Activated CD4-positive, alpha-beta memory T cell treated with anti-CD3 and anti-CD28 coated beads for 36 hours (primary cell): ENCODE results near the gene TTR. TPM values are rescaled to one million over a fixed set of nuclear protein-coding genes. Genes with fewer than 3 reads are reported as not detected.

Source experiments
- CTCF ChIA-PET: fragments of 350-600 bp; sonication (Branson Sonifier 250); formaldehyde crosslinking; loops from one replicate; lab custom pipeline; 2021; ENCODE audit warnings: antibody characterized with exemption, inconsistent platforms; lab: Charles Lee
- POLR2A ChIA-PET: fragments of 350-600 bp; sonication (Branson Sonifier 250); formaldehyde crosslinking; loops from one replicate; lab custom pipeline; 2021; ENCODE audit warnings: antibody characterized with exemption; lab: Charles Lee
- DNase-seq: peaks from one replicate; pipeline ENCODE4 v3.0.0-alpha.2; 2020
- H3K27ac Mint-ChIP-seq: one replicate; pipeline ENCODE4 v1.8.0; 2021; ENCODE audit warnings: mixed read lengths
- H3K27me3 Mint-ChIP-seq: one replicate; pipeline ENCODE4 v1.8.0; 2021; ENCODE audit warnings: mixed read lengths
- H3K36me3 Mint-ChIP-seq: one replicate; pipeline ENCODE4 v1.8.0; 2021; ENCODE audit warnings: mixed read lengths
- H3K4me1 Mint-ChIP-seq: one replicate; pipeline ENCODE4 v1.8.0; 2021; ENCODE audit warnings: low read depth, mixed read lengths
- H3K4me3 Mint-ChIP-seq: one replicate; pipeline ENCODE4 v1.8.0; 2021; ENCODE audit warnings: mild to moderate bottlenecking, mixed read lengths
- H3K9me3 Mint-ChIP-seq: one replicate; pipeline ENCODE4 v1.8.0; 2021; ENCODE audit warnings: mixed read lengths
- intact Hi-C: fragments of 100-400 bp; cut with micrococcal nuclease; formaldehyde crosslinking; loops from one replicate; pipeline ENCODE4 v1.15.1; 2023
- total RNA-seq, 2 experiments: library from RNA; stranded (reverse); gene quantifications; one replicate each; pipeline ENCODE4 v1.2.3, GENCODE V29; 2021

Gene TTR
- total RNA-seq, 2 experiments from 2014 or later, result not detected

DNA sequence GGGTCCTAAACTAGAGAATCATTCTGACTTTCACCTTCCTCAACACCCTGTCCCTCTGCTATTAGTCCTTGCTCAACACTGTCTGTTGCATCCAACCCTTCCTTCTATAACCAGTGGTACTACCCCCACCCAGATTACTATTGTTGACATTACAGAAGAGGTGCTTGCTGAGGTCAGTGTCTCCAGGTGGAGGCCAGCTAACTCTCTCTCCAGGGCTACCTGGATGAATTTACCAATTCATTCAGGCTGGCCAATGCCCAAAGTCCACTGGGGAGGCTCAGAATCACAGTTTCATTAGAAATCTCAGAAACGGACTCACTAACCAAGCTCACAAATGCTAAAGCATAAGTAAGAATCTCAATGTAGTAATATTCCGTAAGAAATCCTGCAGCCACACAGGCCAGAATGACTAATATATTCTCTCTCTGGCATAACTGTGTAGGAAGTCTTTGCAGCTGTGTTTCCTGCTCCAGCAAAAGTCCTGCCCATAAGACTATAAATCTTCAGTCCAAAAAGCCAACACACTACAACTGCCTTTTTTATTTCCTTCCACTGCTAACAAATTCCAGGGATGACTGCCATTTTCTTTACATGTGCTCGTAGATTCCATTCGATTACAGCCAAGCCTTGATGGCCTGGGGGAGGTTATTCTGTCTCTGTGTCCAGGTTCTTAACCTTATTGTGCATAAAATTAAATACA lies 10.0 kb upstream of the TTR start:
- POLR2A ChIA-PET, result no interaction called here
- H3K9me3 Mint-ChIP-seq, result no peaks in the 10 kb centered on the region
- CTCF ChIA-PET, result interaction anchor here (0.8 kb wide), 1 partner anchor 141 kb away, joined by 3 read pairs; no protein-coding TSS in a partner anchor
- intact Hi-C loops, result no loop called here
- no peak for DNase-seq
- H3K27me3 Mint-ChIP-seq, result no peaks in the 10 kb centered on the region
- H3K36me3 Mint-ChIP-seq, result no peaks in the 10 kb centered on the region
- H3K27ac Mint-ChIP-seq, result no peak overlapping the region
- H3K4me1 Mint-ChIP-seq, result no peaks in the 10 kb centered on the region
- H3K4me3 Mint-ChIP-seq, result no peak overlapping the region

DNA sequence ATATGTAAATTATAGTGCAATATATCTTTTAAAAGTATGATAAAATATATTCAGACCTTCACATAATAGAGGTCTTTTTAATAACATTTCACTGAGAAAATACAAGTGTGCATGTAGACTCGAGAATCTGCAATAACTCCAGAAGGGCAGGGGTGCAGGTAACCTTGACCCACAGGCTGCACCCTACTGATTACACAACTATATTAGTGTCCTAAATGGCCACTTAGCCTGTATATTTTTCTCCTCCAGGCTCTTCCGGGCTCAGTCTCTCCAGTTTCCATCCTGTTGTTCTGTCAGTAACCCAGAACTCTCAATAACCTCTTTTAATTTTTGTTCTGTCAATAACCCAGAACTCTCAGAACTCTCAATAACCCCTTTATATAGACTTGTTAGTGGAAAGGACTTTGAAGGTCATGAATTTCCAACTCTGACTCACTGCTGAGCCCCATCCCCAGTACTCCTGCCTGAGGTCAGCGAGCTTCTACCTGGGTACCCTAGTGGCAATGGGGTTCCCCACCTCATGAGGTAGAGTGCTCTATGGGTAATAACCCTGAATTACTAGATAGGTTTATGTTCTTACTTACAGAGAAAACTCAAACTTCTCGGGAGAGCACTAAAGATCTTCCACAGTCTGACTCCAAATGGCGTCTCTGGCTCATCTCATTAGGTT lies 8.4 kb upstream of the TTR start:
- H3K27me3 Mint-ChIP-seq, result no peaks in the 10 kb centered on the region
- DNase-seq, result no peak
- H3K9me3 Mint-ChIP-seq, result no peaks in the 10 kb centered on the region
- H3K36me3 Mint-ChIP-seq, result no peaks in the 10 kb centered on the region
- intact Hi-C loops, result no loop called here
- no peaks in the 10 kb centered on the region for H3K4me1 Mint-ChIP-seq
- no peak overlapping the region for H3K27ac Mint-ChIP-seq
- CTCF ChIA-PET, result no interaction called here
- POLR2A ChIA-PET, result no interaction called here
- H3K4me3 Mint-ChIP-seq, result no peak overlapping the region

DNA sequence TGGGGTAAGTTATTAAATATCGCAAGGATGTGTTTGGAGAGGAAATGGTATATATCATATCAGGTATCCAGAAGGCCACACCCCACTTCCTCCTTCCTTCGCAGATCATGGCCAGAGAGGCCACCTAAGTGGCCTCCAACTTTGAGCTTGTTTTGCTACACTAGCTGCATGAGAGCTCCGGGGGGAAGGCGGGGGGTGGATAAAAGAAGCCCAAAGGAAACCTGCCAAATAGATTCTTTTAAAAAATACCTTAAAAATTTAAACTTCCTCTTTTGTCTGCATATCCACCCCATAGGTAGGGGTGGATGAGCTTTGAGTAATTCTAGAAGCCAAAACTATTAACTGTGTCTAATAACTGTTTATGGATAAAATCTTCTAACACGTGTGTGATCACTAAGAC lies 5.7 kb upstream of the TTR start:
- H3K36me3 Mint-ChIP-seq, result no peaks in the 10 kb centered on the region
- DNase-seq, result no peak
- CTCF ChIA-PET, result no interaction called here
- H3K27me3 Mint-ChIP-seq, result peaks cover 6% of the 10 kb centered on the region
- H3K4me3 Mint-ChIP-seq, result no peak overlapping the region
- intact Hi-C loops, result no loop called here
- POLR2A ChIA-PET, result no interaction called here
- H3K27ac Mint-ChIP-seq, result no peak overlapping the region
- no peaks in the 10 kb centered on the region for H3K4me1 Mint-ChIP-seq
- H3K9me3 Mint-ChIP-seq, result no peaks in the 10 kb centered on the region

DNA sequence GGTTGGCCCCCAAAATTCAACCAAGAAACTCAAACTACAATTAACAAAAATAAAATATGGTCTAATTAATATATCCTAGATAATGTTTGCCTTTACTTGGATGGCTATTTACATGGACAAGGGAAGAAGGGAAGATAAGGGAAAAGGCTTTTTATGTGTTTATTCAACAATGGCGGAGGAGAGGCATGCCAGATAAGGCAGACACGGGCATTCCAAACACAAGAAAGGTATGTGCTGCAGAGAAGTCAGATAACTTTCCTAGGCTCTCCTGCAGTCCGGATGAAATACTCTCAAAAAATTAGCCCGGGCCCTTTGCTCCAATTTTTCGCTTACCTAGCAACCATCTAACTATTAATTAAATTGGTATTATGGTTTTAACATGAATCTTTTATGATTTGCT lies 5.1 kb upstream of the TTR start:
- ChIA-PET CTCF (no interaction called here), POLR2A (no interaction called here)
- Mint-ChIP-seq H3K4me1 (no peaks in the 10 kb centered on the region), H3K27ac (no peak overlapping the region), H3K27me3 (peaks cover 6% of the 10 kb centered on the region), H3K36me3 (no peaks in the 10 kb centered on the region), H3K4me3 (no peak overlapping the region), H3K9me3 (no peaks in the 10 kb centered on the region)
- DNase-seq, result no peak
- intact Hi-C loops, result no loop called here

DNA sequence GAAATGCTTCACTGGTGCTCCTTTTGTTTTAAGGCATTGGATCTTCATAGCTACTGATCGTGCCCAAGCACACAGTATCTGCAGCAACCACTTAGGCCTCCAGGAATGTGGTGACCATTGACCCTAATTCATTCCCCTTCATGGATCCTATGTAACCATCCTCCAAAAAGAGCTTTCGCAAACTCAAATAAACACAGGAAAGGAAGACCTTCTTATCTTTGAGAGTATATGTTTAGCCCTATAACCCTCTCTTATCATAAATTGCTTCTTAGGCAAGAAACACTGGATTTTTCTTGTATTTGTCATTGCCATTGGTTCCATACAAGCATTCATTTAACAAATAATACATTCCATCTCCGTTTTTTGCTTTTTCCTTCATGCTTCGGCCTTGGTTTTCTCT lies 4.1 kb upstream of the TTR start:
- H3K4me3 Mint-ChIP-seq, result no peak overlapping the region
- H3K36me3 Mint-ChIP-seq, result no peaks in the 10 kb centered on the region
- no peaks in the 10 kb centered on the region for H3K9me3 Mint-ChIP-seq
- no peak for DNase-seq
- intact Hi-C loops, result no loop called here
- POLR2A ChIA-PET, result no interaction called here
- CTCF ChIA-PET, result interaction anchor here (1.2 kb wide), 1 partner anchor 32 kb away, joined by 4 read pairs; no protein-coding TSS in a partner anchor
- no peak overlapping the region for H3K27ac Mint-ChIP-seq
- H3K27me3 Mint-ChIP-seq, result peaks cover 9% of the 10 kb centered on the region
- no peaks in the 10 kb centered on the region for H3K4me1 Mint-ChIP-seq

DNA sequence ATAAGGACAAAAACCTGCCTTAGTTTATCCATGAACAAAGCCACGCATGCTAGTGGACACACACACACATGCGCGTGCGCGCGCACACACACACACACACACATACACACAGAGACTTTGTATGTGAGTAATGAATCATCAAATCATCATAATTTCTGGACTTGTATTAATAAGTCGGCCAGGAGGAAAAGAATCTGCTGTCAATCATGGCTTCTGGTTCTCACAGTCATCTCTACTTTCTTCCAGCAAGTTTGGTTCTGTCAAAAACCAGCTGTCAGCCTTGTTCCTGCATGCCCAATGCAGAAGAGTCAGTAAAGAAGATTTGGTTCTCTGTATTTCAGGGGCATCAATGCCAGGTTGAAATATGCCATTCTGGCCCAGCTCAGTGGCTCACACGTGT lies 1.1 kb upstream of the TTR start:
- Mint-ChIP-seq H3K4me1 (no peaks in the 10 kb centered on the region), H3K27ac (no peak overlapping the region), H3K27me3 (peaks cover 13% of the 10 kb centered on the region), H3K4me3 (no peak overlapping the region), H3K9me3 (no peaks in the 10 kb centered on the region), H3K36me3 (no peaks in the 10 kb centered on the region)
- DNase-seq, result no peak
- ChIA-PET POLR2A (no interaction called here), CTCF (no interaction called here)
- intact Hi-C loops, result no loop called here

DNA sequence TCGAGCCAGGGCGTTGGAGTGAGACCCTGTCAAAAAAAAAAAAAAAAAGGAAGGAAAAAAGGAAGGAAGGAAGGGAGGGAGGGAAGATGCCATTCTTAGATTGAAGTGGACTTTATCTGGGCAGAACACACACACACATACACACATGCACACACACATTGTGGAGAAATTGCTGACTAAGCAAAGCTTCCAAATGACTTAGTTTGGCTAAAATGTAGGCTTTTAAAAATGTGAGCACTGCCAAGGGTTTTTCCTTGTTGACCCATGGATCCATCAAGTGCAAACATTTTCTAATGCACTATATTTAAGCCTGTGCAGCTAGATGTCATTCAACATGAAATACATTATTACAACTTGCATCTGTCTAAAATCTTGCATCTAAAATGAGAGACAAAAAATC lies 564 bp upstream of the TTR start:
- no peaks in the 10 kb centered on the region for H3K4me1 Mint-ChIP-seq
- no peaks in the 10 kb centered on the region for H3K9me3 Mint-ChIP-seq
- CTCF ChIA-PET, result no interaction called here
- no peak overlapping the region for H3K4me3 Mint-ChIP-seq
- no peak overlapping the region for H3K27ac Mint-ChIP-seq
- intact Hi-C loops, result no loop called here
- H3K27me3 Mint-ChIP-seq, result peaks cover 13% of the 10 kb centered on the region
- POLR2A ChIA-PET, result no interaction called here
- no peak for DNase-seq
- no peaks in the 10 kb centered on the region for H3K36me3 Mint-ChIP-seq

DNA sequence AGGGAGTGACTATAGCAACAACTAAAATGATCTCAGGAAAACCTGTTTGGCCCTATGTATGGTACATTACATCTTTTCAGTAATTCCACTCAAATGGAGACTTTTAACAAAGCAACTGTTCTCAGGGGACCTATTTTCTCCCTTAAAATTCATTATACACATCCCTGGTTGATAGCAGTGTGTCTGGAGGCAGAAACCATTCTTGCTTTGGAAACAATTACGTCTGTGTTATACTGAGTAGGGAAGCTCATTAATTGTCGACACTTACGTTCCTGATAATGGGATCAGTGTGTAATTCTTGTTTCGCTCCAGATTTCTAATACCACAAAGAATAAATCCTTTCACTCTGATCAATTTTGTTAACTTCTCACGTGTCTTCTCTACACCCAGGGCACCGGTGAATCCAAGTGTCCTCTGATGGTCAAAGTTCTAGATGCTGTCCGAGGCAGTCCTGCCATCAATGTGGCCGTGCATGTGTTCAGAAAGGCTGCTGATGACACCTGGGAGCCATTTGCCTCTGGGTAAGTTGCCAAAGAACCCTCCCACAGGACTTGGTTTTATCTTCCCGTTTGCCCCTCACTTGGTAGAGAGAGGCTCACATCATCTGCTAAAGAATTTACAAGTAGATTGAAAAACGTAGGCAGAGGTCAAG lies 955 bp downstream of the TTR start:
- Mint-ChIP-seq H3K27me3 (peaks cover 13% of the 10 kb centered on the region), H3K27ac (no peak overlapping the region), H3K9me3 (no peaks in the 10 kb centered on the region), H3K4me3 (no peak overlapping the region), H3K4me1 (no peaks in the 10 kb centered on the region), H3K36me3 (no peaks in the 10 kb centered on the region)
- intact Hi-C loops, result no loop called here
- CTCF ChIA-PET, result no interaction called here
- POLR2A ChIA-PET, result no interaction called here
- DNase-seq, result no peak

DNA sequence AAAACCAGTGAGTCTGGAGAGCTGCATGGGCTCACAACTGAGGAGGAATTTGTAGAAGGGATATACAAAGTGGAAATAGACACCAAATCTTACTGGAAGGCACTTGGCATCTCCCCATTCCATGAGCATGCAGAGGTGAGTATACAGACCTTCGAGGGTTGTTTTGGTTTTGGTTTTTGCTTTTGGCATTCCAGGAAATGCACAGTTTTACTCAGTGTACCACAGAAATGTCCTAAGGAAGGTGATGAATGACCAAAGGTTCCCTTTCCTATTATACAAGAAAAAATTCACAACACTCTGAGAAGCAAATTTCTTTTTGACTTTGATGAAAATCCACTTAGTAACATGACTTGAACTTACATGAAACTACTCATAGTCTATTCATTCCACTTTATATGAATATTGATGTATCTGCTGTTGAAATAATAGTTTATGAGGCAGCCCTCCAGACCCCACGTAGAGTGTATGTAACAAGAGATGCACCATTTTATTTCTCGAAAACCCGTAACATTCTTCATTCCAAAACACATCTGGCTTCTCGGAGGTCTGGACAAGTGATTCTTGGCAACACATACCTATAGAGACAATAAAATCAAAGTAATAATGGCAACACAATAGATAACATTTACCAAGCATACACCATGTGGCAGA lies 3.6 kb downstream of the TTR start:
- DNase-seq, result no peak
- H3K27me3 Mint-ChIP-seq, result peaks cover 14% of the 10 kb centered on the region
- intact Hi-C loops, result no loop called here
- H3K4me1 Mint-ChIP-seq, result no peaks in the 10 kb centered on the region
- POLR2A ChIA-PET, result no interaction called here
- H3K4me3 Mint-ChIP-seq, result no peak overlapping the region
- no peaks in the 10 kb centered on the region for H3K9me3 Mint-ChIP-seq
- CTCF ChIA-PET, result no interaction called here
- no peak overlapping the region for H3K27ac Mint-ChIP-seq
- no peaks in the 10 kb centered on the region for H3K36me3 Mint-ChIP-seq

DNA sequence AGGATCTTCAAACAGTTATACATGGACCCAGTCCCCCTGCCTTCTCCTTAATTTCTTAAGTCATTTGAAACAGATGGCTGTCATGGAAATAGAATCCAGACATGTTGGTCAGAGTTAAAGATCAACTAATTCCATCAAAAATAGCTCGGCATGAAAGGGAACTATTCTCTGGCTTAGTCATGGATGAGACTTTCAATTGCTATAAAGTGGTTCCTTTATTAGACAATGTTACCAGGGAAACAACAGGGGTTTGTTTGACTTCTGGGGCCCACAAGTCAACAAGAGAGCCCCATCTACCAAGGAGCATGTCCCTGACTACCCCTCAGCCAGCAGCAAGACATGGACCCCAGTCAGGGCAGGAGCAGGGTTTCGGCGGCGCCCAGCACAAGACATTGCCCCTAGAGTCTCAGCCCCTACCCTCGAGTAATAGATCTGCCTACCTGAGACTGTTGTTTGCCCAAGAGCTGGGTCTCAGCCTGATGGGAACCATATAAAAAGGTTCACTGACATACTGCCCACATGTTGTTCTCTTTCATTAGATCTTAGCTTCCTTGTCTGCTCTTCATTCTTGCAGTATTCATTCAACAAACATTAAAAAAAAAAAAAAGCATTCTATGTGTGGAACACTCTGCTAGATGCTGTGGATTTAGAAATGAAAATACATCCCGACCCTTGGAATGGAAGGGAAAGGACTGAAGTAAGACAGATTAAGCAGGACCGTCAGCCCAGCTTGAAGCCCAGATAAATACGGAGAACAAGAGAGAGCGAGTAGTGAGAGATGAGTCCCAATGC lies 4.6 kb downstream of the TTR start:
- H3K27ac Mint-ChIP-seq, result no peak overlapping the region
- no peak for DNase-seq
- no peaks in the 10 kb centered on the region for H3K9me3 Mint-ChIP-seq
- ChIA-PET CTCF (interaction anchor here (0.6 to 0.7 kb wide), 2 partner anchors 358 to 1104 kb away, joined by 3 read pairs; no protein-coding TSS in a partner anchor), POLR2A (no interaction called here)
- intact Hi-C loops, result no loop called here
- H3K4me3 Mint-ChIP-seq, result no peak overlapping the region
- H3K27me3 Mint-ChIP-seq, result peaks cover 8% of the 10 kb centered on the region
- no peaks in the 10 kb centered on the region for H3K36me3 Mint-ChIP-seq
- H3K4me1 Mint-ChIP-seq, result no peaks in the 10 kb centered on the region

DNA sequence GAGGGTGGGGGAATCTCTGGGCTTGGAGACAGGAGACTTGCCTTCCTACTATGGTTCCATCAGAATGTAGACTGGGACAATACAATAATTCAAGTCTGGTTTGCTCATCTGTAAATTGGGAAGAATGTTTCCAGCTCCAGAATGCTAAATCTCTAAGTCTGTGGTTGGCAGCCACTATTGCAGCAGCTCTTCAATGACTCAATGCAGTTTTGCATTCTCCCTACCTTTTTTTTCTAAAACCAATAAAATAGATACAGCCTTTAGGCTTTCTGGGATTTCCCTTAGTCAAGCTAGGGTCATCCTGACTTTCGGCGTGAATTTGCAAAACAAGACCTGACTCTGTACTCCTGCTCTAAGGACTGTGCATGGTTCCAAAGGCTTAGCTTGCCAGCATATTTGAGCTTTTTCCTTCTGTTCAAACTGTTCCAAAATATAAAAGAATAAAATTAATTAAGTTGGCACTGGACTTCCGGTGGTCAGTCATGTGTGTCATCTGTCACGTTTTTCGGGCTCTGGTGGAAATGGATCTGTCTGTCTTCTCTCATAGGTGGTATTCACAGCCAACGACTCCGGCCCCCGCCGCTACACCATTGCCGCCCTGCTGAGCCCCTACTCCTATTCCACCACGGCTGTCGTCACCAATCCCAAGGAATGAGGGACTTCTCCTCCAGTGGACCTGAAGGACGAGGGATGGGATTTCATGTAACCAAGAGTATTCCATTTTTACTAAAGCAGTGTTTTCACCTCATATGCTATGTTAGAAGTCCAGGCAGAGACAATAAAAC lies 6.5 kb downstream of the TTR start:
- intact Hi-C loops, result no loop called here
- CTCF ChIA-PET, result no interaction called here
- Mint-ChIP-seq H3K9me3 (no peaks in the 10 kb centered on the region), H3K36me3 (no peaks in the 10 kb centered on the region), H3K4me1 (no peaks in the 10 kb centered on the region), H3K27ac (no peak overlapping the region), H3K4me3 (no peak overlapping the region), H3K27me3 (peaks cover 1% of the 10 kb centered on the region)
- no peak for DNase-seq
- POLR2A ChIA-PET, result no interaction called here
